GM23338 (cell line): ENCODE data around the gene OOSP3. TPM values are rescaled to one million over a fixed set of nuclear protein-coding genes. Genes with fewer than 3 reads are reported as not detected.

ENCODE experiments used
- ATAC-seq: fragments of 200-7000 bp; cut with Tn5 transposase; 3 replicates; pipeline ENCODE4 v1.9.1; 2020
- DNase-seq: peaks from one replicate; pipeline ENCODE4 v3.0.0-alpha.2; 2015; ENCODE audit warnings: low spot score
- H2AFZ ChIP-seq: fragments of 200-600 bp; sonication (generic); 2 replicates; pipeline ENCODE4 v1.8.0; 2016; ENCODE audit warnings: antibody characterized with exemption, mild to moderate bottlenecking, moderate library complexity
- H3F3A ChIP-seq: fragments of 200-600 bp; sonication (generic); replicated peaks from 2 replicates; pipeline ENCODE4 v1.8.0; 2017; ENCODE audit warnings: antibody characterized with exemption, mixed run types, low read depth
- H3K27ac ChIP-seq: fragments of 200-600 bp; sonication (generic); 2 replicates; pipeline ENCODE4 v1.6.1; 2016; ENCODE audit warnings: low read depth
- H3K27me3 ChIP-seq: fragments of 200-600 bp; sonication (generic); 2 replicates; pipeline ENCODE4 v1.8.0; 2016; ENCODE audit warnings: mild to moderate bottlenecking, mixed run types, moderate library complexity; ENCODE audit not compliant: insufficient read depth
- H3K36me3 ChIP-seq: fragments of 200-600 bp; sonication (generic); 2 replicates; pipeline ENCODE4 v1.8.0; 2016; ENCODE audit warnings: mild to moderate bottlenecking; ENCODE audit not compliant: insufficient read depth
- H3K4me1 ChIP-seq: fragments of 200-600 bp; sonication (generic); 2 replicates; pipeline ENCODE4 v1.8.0; 2016; ENCODE audit warnings: mild to moderate bottlenecking, moderate library complexity; ENCODE audit not compliant: insufficient read depth
- H3K4me2 ChIP-seq: fragments of 200-600 bp; sonication (generic); 2 replicates; pipeline ENCODE4 v1.7.1; 2017; ENCODE audit warnings: mixed run types
- H3K4me3 ChIP-seq: fragments of 200-600 bp; sonication (generic); 2 replicates; pipeline ENCODE4 v1.6.1; 2016; ENCODE audit warnings: mixed run types
- H3K79me2 ChIP-seq: fragments of 200-600 bp; sonication (generic); replicated peaks from 2 replicates; pipeline ENCODE4 v1.8.0; 2017; ENCODE audit warnings: mild to moderate bottlenecking; ENCODE audit not compliant: insufficient read depth
- H3K9me2 ChIP-seq: fragments of 200-600 bp; sonication (generic); 2 replicates; pipeline ENCODE4 v1.8.0; 2017; ENCODE audit not compliant: insufficient read depth
- H4K20me1 ChIP-seq: fragments of 200-600 bp; sonication (generic); replicated peaks from 2 replicates; pipeline ENCODE4 v1.8.0; 2017; ENCODE audit warnings: mild to moderate bottlenecking; ENCODE audit not compliant: insufficient read depth
- H3K27ac Mint-ChIP-seq: 2 replicates; pipeline ENCODE4 v1.8.0; 2020; ENCODE audit warnings: inconsistent platforms, mild to moderate bottlenecking, moderate library complexity, mixed read lengths
- H3K27me3 Mint-ChIP-seq: 3 replicates; pipeline ENCODE4 v1.8.0; 2022; ENCODE audit warnings: low read depth, mild to moderate bottlenecking, moderate library complexity, mixed read lengths, inconsistent platforms; ENCODE audit not compliant: insufficient read depth, poor library complexity
- H3K36me3 Mint-ChIP-seq: 3 replicates; pipeline ENCODE4 v1.8.0; 2021; ENCODE audit warnings: low read depth, mild to moderate bottlenecking, inconsistent platforms, moderate library complexity, mixed read lengths
- H3K4me1 Mint-ChIP-seq: 3 replicates; pipeline ENCODE4 v1.8.0; 2020; ENCODE audit warnings: mild to moderate bottlenecking, inconsistent platforms, mixed read lengths
- H3K4me3 Mint-ChIP-seq: 3 replicates; pipeline ENCODE4 v1.8.0; 2021; ENCODE audit warnings: moderate library complexity, mild to moderate bottlenecking, inconsistent platforms, mixed read lengths
- H3K9me3 Mint-ChIP-seq: 3 replicates; pipeline ENCODE4 v1.8.0; 2020; ENCODE audit warnings: moderate library complexity, mild to moderate bottlenecking, inconsistent platforms, mixed read lengths
- CREB1 ChIP-seq: fragments of 250-450 bp; sonication (Bioruptor Pico); IDR thresholded peaks from 2 replicates; pipeline ENCODE4 v1.5.0; 2020; ENCODE audit warnings: low read depth, mild to moderate bottlenecking, moderate library complexity
- EZH2phosphoT487 ChIP-seq: fragments of 200-600 bp; sonication (generic); IDR thresholded peaks from one replicate; pipeline ENCODE4 v1.8.1; 2018; ENCODE audit warnings: antibody characterized with exemption; ENCODE audit not compliant: unreplicated experiment
- JUNB ChIP-seq: IDR thresholded peaks from one replicate; pipeline ENCODE4 v1.6.1; 2016; ENCODE audit warnings: antibody characterized with exemption; ENCODE audit not compliant: unreplicated experiment
- NANOG ChIP-seq: IDR thresholded peaks from 2 replicates; pipeline ENCODE4 v1.6.1; 2016; ENCODE audit warnings: antibody characterized with exemption, borderline replicate concordance
- POLR2AphosphoS5 ChIP-seq: IDR thresholded peaks from 2 replicates; pipeline ENCODE4 v1.6.1; 2016; ENCODE audit warnings: antibody characterized with exemption, low read depth
- STAT1 ChIP-seq: IDR thresholded peaks from one replicate; pipeline ENCODE4 v1.6.1; 2016; ENCODE audit warnings: antibody characterized with exemption; ENCODE audit not compliant: unreplicated experiment
- ZNF114 ChIP-seq: fragments of 250-450 bp; sonication (Bioruptor Pico); IDR thresholded peaks from 2 replicates; pipeline ENCODE4 v1.5.0; 2020; ENCODE audit warnings: mild to moderate bottlenecking, moderate library complexity
- ZNF331 ChIP-seq: fragments of 250-450 bp; sonication (Bioruptor Pico); IDR thresholded peaks from 2 replicates; pipeline ENCODE4 v1.5.0; 2020; ENCODE audit warnings: low read depth, mild to moderate bottlenecking, moderate library complexity
- polyA plus RNA-seq: library from polyadenylated mRNA; unstranded; fragments of >200 nt; fragmentation: Nextera tagmentation; extraction: Ambion mirVana; gene quantifications from 2 replicates; pipeline ENCODE4 v1.2.1, GENCODE V29; 2016
- total RNA-seq: library from RNA; depleted of rRNA; stranded (reverse); fragments of >200 nt; shearing (Covaris generic); gene quantifications from 2 replicates; pipeline ENCODE4 v1.2.3, GENCODE V29; 2014
- TF ChIP-seq, protein P1 (sequence below), 2 experiments: fragments of 200-600 bp in 1 of 2; sonication (generic) in 1 of 2; conservative IDR thresholded peaks; 2 replicates each; pipeline versions ENCODE4 v1.5.1 to v1.6.1; 2016 to 2017; ENCODE audit warnings: antibody characterized with exemption in 2 of 2, low read depth in 2 of 2, mild to moderate bottlenecking in 2 of 2, moderate library complexity in 1 of 2

Gene OOSP3
- total and polyA plus RNA-seq, 2 experiments from 2014 or later = not detected

DNA sequence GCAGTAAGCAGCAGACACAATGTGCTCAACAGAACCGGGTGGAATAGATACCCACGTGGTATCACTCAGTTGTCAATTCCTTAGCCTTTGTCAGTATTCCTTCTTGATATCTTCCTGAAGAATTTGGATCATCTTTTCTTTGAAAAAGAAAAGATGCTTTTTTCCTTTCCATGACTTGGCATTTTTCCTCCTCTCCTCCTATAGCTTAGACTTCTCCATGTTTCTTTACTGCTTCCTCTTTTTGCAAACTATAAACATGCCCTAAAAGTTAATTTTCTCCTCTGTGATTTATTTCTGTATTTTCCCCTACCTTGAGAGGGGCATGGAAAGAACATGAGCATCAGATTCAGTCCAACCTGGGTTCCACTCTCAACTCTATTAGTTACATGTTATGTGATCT, 45.0 kb upstream of the OOSP3 start:
- peaks cover 1% of the 10 kb centered on the region for H3K27me3 Mint-ChIP-seq
- no peaks in the 10 kb centered on the region for H3K4me1 Mint-ChIP-seq
- no peak overlapping the region for H2AFZ ChIP-seq
- no peak overlapping the region for H3K4me3 Mint-ChIP-seq
- ATAC-seq (no peak), DNase-seq (no peak)
- no peaks in the 10 kb centered on the region for H4K20me1 ChIP-seq
- H3K9me2 ChIP-seq = peaks cover 11% of the 10 kb centered on the region; the same call in 1 of the 2 replicates
- no peaks in the 10 kb centered on the region for H3K27me3 ChIP-seq
- no peaks in the 10 kb centered on the region for H3F3A ChIP-seq
- no peaks in the 10 kb centered on the region for H3K79me2 ChIP-seq
- H3K4me2 ChIP-seq = no peak overlapping the region
- TF ChIP-seq ZNF114 (CRISPR knock-in tag) (no peak), STAT1 (no peak), NANOG (no peak), CREB1 (CRISPR knock-in tag) (no peak), ZNF331 (CRISPR knock-in tag) (no peak), EZH2phosphoT487 (no peak), POLR2AphosphoS5 (no peak)
- TF ChIP-seq, protein P1, sequence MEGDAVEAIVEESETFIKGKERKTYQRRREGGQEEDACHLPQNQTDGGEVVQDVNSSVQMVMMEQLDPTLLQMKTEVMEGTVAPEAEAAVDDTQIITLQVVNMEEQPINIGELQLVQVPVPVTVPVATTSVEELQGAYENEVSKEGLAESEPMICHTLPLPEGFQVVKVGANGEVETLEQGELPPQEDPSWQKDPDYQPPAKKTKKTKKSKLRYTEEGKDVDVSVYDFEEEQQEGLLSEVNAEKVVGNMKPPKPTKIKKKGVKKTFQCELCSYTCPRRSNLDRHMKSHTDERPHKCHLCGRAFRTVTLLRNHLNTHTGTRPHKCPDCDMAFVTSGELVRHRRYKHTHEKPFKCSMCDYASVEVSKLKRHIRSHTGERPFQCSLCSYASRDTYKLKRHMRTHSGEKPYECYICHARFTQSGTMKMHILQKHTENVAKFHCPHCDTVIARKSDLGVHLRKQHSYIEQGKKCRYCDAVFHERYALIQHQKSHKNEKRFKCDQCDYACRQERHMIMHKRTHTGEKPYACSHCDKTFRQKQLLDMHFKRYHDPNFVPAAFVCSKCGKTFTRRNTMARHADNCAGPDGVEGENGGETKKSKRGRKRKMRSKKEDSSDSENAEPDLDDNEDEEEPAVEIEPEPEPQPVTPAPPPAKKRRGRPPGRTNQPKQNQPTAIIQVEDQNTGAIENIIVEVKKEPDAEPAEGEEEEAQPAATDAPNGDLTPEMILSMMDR (conservative IDR thresholded peaks at IDR 0.05; ENCODE audit: low read depth in 2 of 2) = no peak
- no peaks in the 10 kb centered on the region for H3K9me3 Mint-ChIP-seq
- no peaks in the 10 kb centered on the region for H3K4me1 ChIP-seq
- H3K36me3 Mint-ChIP-seq = no peaks in the 10 kb centered on the region
- H3K36me3 ChIP-seq = no peaks in the 10 kb centered on the region
- H3K27ac Mint-ChIP-seq = no peak overlapping the region; the same call in 1 of the 2 replicates
- no peak overlapping the region for H3K4me3 ChIP-seq
- no peak overlapping the region for H3K27ac ChIP-seq

DNA sequence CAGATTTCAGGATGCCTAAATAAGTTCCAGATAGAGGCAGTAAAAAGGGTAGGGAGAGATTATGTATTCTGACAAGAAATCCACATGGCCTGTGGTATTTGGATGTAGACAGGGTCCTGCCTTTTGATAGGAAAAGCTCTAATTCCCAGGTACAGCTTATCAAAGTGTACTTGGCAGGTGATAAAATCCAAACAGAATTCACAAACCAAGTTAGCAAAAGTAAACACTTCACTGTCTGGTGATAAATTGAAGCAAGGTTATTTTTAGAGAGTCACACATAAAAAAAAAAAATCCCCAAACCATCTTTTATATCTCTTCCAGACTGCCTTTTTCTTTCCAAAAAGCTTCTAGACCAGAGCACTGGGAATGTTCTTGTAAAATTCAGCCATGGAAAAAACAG, 39.0 kb upstream of the OOSP3 start:
- ATAC-seq = no peak
- Mint-ChIP-seq H3K36me3 (no peaks in the 10 kb centered on the region), H3K4me3 (no peak overlapping the region), H3K27me3 (no peaks in the 10 kb centered on the region), H3K9me3 (no peaks in the 10 kb centered on the region), H3K27ac (no peak overlapping the region), H3K4me1 (no peaks in the 10 kb centered on the region)
- no peaks in the 10 kb centered on the region for H3K36me3 ChIP-seq
- no peak overlapping the region for H2AFZ ChIP-seq
- no peak overlapping the region for H3K4me3 ChIP-seq
- H3K27me3 ChIP-seq = no peaks in the 10 kb centered on the region
- peaks cover 9% of the 10 kb centered on the region; the same call in 1 of the 2 replicates for H3K9me2 ChIP-seq
- no peak overlapping the region for H3K27ac ChIP-seq
- H3K79me2 ChIP-seq = no peaks in the 10 kb centered on the region
- no peaks in the 10 kb centered on the region for H3F3A ChIP-seq
- no peak overlapping the region for H3K4me2 ChIP-seq
- no peak for TF ChIP-seq ZNF331 (CRISPR knock-in tag)
- DNase-seq = no peak
- H4K20me1 ChIP-seq = no peaks in the 10 kb centered on the region
- H3K4me1 ChIP-seq = no peaks in the 10 kb centered on the region

DNA sequence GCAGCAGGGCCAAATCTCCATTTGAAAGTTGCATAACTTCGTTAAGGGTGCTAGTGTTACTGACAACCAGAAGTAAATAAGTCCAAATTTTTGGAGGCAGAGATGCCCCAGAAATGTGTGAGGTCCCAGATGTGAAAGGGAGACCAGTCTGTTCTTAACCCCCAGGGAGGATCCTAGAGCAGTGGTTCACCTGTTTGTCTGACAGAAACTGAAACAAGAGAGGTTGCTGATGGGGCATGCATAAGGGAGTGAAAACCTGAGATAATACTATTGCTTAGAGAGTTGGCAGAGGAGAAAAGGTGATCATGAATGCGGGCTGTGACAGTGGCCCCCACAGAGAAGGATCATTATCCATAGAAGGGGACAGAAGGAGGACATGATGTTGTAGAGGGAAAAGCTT, 37.1 kb upstream of the OOSP3 start:
- Histone ChIP-seq H3K79me2 (no peaks in the 10 kb centered on the region), H3K36me3 (no peaks in the 10 kb centered on the region), H3F3A (no peaks in the 10 kb centered on the region), H3K27me3 (no peaks in the 10 kb centered on the region), H3K4me2 (no peak overlapping the region), H3K4me1 (peaks cover 11% of the 10 kb centered on the region), H3K4me3 (no peak overlapping the region), H2AFZ (no peak overlapping the region), H3K9me2 (0 out of 2 replicates have a peak, but pooled peaks cover 5% of the 10 kb centered on the region), H3K27ac (no peak overlapping the region), H4K20me1 (no peaks in the 10 kb centered on the region)
- no peaks in the 10 kb centered on the region for H3K9me3 Mint-ChIP-seq
- no peak overlapping the region for H3K4me3 Mint-ChIP-seq
- no peaks in the 10 kb centered on the region for H3K36me3 Mint-ChIP-seq
- ATAC-seq (no peak), DNase-seq (no peak)
- H3K4me1 Mint-ChIP-seq = peaks cover 4% of the 10 kb centered on the region
- TF ChIP-seq CREB1 (CRISPR knock-in tag) (no peak), POLR2AphosphoS5 (no peak), JUNB (no peak), EZH2phosphoT487 (no peak), NANOG (no peak)
- TF ChIP-seq, protein P1 (conservative IDR thresholded peaks at IDR 0.05; ENCODE audit: low read depth in 2 of 2) = no peak
- peaks cover 1% of the 10 kb centered on the region for H3K27me3 Mint-ChIP-seq
- H3K27ac Mint-ChIP-seq = no peak overlapping the region
